HCT116 (cell line): Measurements from ENCODE around the gene ZNF575. TPM values are rescaled to one million over a fixed set of nuclear protein-coding genes. Genes with fewer than 3 reads are reported as not detected.
A peak's percentile ranks its signal among the peaks of the same experiment; 100 is the strongest.

Experiments
- ATAC-seq: fragments of 200-7000 bp; cut with Tn5 transposase; 2 replicates; pipeline ENCODE4 v1.9.1; 2020; ENCODE audit warnings: mild to moderate bottlenecking, moderate library complexity
- BruUV-seq: library from RNA; stranded (reverse); fragments of 400-500 nt; replicated peaks from 2 replicates; lab custom pipeline; 2021; lab: Mats Ljungman, UMichigan
- CTCF ChIA-PET: fragments of 300-600 bp; sonication (Branson Sonifier 250); formaldehyde crosslinking; loops from one replicate; lab custom pipeline; 2021; ENCODE audit warnings: antibody characterized with exemption; lab: Charles Lee
- POLR2A ChIA-PET: fragments of 300-600, 350-600 bp; sonication (Branson Sonifier 250); formaldehyde crosslinking; loops from one replicate; lab custom pipeline; 2021; ENCODE audit warnings: antibody characterized with exemption; lab: Charles Lee
- RAD21 ChIA-PET, 2 experiments: fragments of 300-600 bp; sonication (Branson Sonifier 250); formaldehyde crosslinking; loops; one replicate each; lab custom pipeline; 2023; ENCODE audit warnings: low total read pairs in 2 of 2; ENCODE audit not compliant: uncharacterized antibody in 2 of 2, unreplicated experiment in 2 of 2, low non-redundant PET in 1 of 2; lab: Charles Lee
- DNase-seq: peaks from one replicate; pipeline ENCODE4 v3.0.0-alpha.2; 2010; ENCODE audit warnings: low read depth, low spot score
- H2AFZ ChIP-seq: fragments of 200-600 bp; shearing (Covaris generic), sonication (generic); 2 replicates; pipeline ENCODE4 v1.6.1; 2017; ENCODE audit warnings: low read depth, mixed run types, mixed read lengths, antibody characterized with exemption, low read length; ENCODE audit not compliant: poor library complexity, severe bottlenecking
- H3K27ac ChIP-seq: 2 replicates; pipeline ENCODE4 v1.5.1; 2012; ENCODE audit warnings: low read depth, low read length
- H3K27me3 ChIP-seq: fragments of 200-600 bp; sonication (generic); 2 replicates; pipeline ENCODE4 v1.6.1; 2016; ENCODE audit warnings: mixed run types, low read length, mixed read lengths; ENCODE audit not compliant: insufficient read depth
- H3K36me3 ChIP-seq, 2 experiments: fragments of 200-500 bp in 1 of 2; fragments of 200-600 bp in 1 of 2; sonication (Bioruptor generic) in 1 of 2; sonication (generic) in 1 of 2; 2 replicates each; pipeline versions ENCODE4 v1.5.1 to v1.6.1; 2014 to 2016; ENCODE audit warnings: low read length in 2 of 2, inconsistent platforms in 1 of 2, mixed read lengths in 1 of 2, mixed run types in 1 of 2; ENCODE audit not compliant: insufficient read depth in 2 of 2, control insufficient read depth in 1 of 2
- H3K4me1 ChIP-seq, 2 experiments: fragments of 200-600 bp in 1 of 2; sonication (generic) in 1 of 2; 2 replicates each; pipeline versions ENCODE4 v1.5.1 to v1.6.1; 2012 to 2017; ENCODE audit warnings: low read length in 2 of 2, inconsistent platforms in 1 of 2, mild to moderate bottlenecking in 1 of 2, mixed read lengths in 1 of 2, mixed run types in 1 of 2, moderate library complexity in 1 of 2; ENCODE audit not compliant: insufficient read depth in 2 of 2, control insufficient read depth in 1 of 2
- H3K4me2 ChIP-seq: fragments of 200-600 bp; sonication (generic); 2 replicates; pipeline ENCODE4 v1.6.1; 2017; ENCODE audit warnings: mixed run types, low read length, mixed read lengths
- H3K4me3 ChIP-seq, 2 experiments: fragments of 200-600 bp in 1 of 2; sonication (generic) in 1 of 2; replicated peaks in 1 of 2; 2 replicates each; pipeline ENCODE4 v1.5.1; 2011 to 2016; ENCODE audit warnings: low read length in 2 of 2, control low read depth in 1 of 2, low read depth in 1 of 2, mild to moderate bottlenecking in 1 of 2, mixed read lengths in 1 of 2, mixed run types in 1 of 2
- H3K79me2 ChIP-seq: fragments of 200-600 bp; sonication (generic); 2 replicates; pipeline ENCODE4 v1.6.1; 2017; ENCODE audit warnings: mild to moderate bottlenecking, mixed run types, low read length, moderate library complexity, mixed read lengths; ENCODE audit not compliant: insufficient read depth
- H3K9ac ChIP-seq: fragments of 200-600 bp; sonication (generic); 2 replicates; pipeline ENCODE4 v1.6.1; 2016; ENCODE audit warnings: low read length, mixed read lengths
- H3K9me2 ChIP-seq: fragments of 200-600 bp; sonication (generic), shearing (Covaris generic); 2 replicates; pipeline ENCODE4 v1.6.1; 2017; ENCODE audit warnings: mixed run types, mild to moderate bottlenecking, moderate library complexity; ENCODE audit not compliant: insufficient read depth
- H3K9me3 ChIP-seq, 2 experiments: fragments of 200-500 bp in 1 of 2; fragments of 200-600 bp in 1 of 2; sonication (Bioruptor generic) in 1 of 2; sonication (generic) in 1 of 2; 2 replicates each; pipeline ENCODE4 v1.6.1; 2014 to 2017; ENCODE audit warnings: low read length in 2 of 2, mixed read lengths in 2 of 2, inconsistent platforms in 1 of 2, low read depth in 1 of 2, mild to moderate bottlenecking in 1 of 2, mixed run types in 1 of 2, moderate library complexity in 1 of 2; ENCODE audit not compliant: control insufficient read depth in 1 of 2, insufficient read depth in 1 of 2
- H4K20me1 ChIP-seq: fragments of 200-600 bp; sonication (generic), shearing (Covaris generic); 2 replicates; pipeline ENCODE4 v1.6.1; 2017; ENCODE audit warnings: mixed run types, mild to moderate bottlenecking, moderate library complexity; ENCODE audit not compliant: insufficient read depth
- CBX3 ChIP-seq: IDR thresholded peaks from 2 replicates; pipeline ENCODE4 v1.6.1; 2012; ENCODE audit warnings: low read depth
- EZH2phosphoT487 ChIP-seq: fragments of 200-600 bp; IDR thresholded peaks from 2 replicates; pipeline ENCODE4 v1.6.1; 2018; ENCODE audit warnings: antibody characterized with exemption, borderline replicate concordance
- JUND ChIP-seq: IDR thresholded peaks from 2 replicates; pipeline ENCODE4 v1.6.1; 2012
- POLR2AphosphoS5 ChIP-seq: IDR thresholded peaks from 2 replicates; pipeline ENCODE4 v1.6.1; 2011; ENCODE audit warnings: mild to moderate bottlenecking, low read depth, low read length, moderate library complexity
- RAD21 ChIP-seq: IDR thresholded peaks from 2 replicates; pipeline ENCODE4 v1.6.1; 2012; ENCODE audit warnings: low read depth, mild to moderate bottlenecking
- SIN3A ChIP-seq: IDR thresholded peaks from 2 replicates; pipeline ENCODE4 v1.6.1; 2012; ENCODE audit warnings: low read depth
- TCF7L2 ChIP-seq: IDR thresholded peaks from 2 replicates; pipeline ENCODE4 v1.7.0; 2011; ENCODE audit warnings: borderline replicate concordance, inconsistent platforms; ENCODE audit not compliant: insufficient read depth, insufficient read length; ENCODE audit errors: extremely low read depth
- YY1 ChIP-seq: IDR thresholded peaks from 2 replicates; pipeline ENCODE4 v1.6.1; 2011; ENCODE audit warnings: low read length, low read depth, moderate library complexity, mild to moderate bottlenecking; ENCODE audit not compliant: insufficient replicate concordance; ENCODE audit errors: extremely low read depth
- intact Hi-C: fragments of 100-400 bp; cut with micrococcal nuclease; formaldehyde crosslinking; loops from 2 replicates; pipeline ENCODE4 v1.10.0; 2022
- total RNA-seq: library from RNA; stranded (reverse); gene quantifications from one replicate; pipeline ENCODE4 v1.2.1, GENCODE V29; 2021; ENCODE audit not compliant: unreplicated experiment

Gene ZNF575
- total RNA-seq, 1 experiment from 2014 or later, result 1.9 TPM

GRCh38 chr19:43503501-43504425 lies 29.2 kb upstream of the ZNF575 start (continued):
- TF ChIP-seq CBX3 (no peak), YY1 (peak; percentile 78), TCF7L2 (peak; percentile 87), RAD21 (peak; percentile 40), JUND (no peak), SIN3A (no peak)

GRCh38 chr19:43504426-43505185 lies 28.4 kb upstream of the ZNF575 start, which contains the start of gene PHLDB3:
Gene PHLDB3 (minus strand): TSS chr19:43504746. CDS start chr19:43504118, 628 bp downstream.
- BruUV-seq, result no TSS peak
- peaks cover 9 to 20% of the 10 kb centered on the region in 2 experiments; a peak in 3 of 4 replicates for H3K4me1 ChIP-seq
- H3K27me3 ChIP-seq, result no peaks in the 10 kb centered on the region
- H3K9ac ChIP-seq, result peak within 1 kb of the TSS; percentile 83
- no peak for TF ChIP-seq EZH2phosphoT487
- peak; percentile 2; the same call in 1 of the 2 replicates for TF ChIP-seq POLR2AphosphoS5
- peak within 1 kb of the TSS; percentile 68 for H2AFZ ChIP-seq
- ChIA-PET POLR2A (interaction anchor here (0.7 to 1.0 kb wide), 5 partner anchors 14 to 92 kb away, joined by 3 to 4 read pairs (median 3); partner anchors contain the start of genes IRGQ and ZNF576), RAD21 (interaction anchor here (0.6 to 1.3 kb wide), 4 partner anchors 41 to 58 kb away, joined by 3 to 4 read pairs (median 4); no protein-coding TSS in a partner anchor), CTCF (interaction anchor here (1.0 to 2.8 kb wide), 3 partner anchors 15 to 57 kb away, joined by 4 to 20 read pairs (median 6); no protein-coding TSS in a partner anchor)
- H4K20me1 ChIP-seq, result no peaks in the 10 kb centered on the region
- peaks cover 4 to 5% of the 10 kb centered on the region in 2 experiments; a peak in 3 of 4 replicates for H3K36me3 ChIP-seq
- DNase-seq (no peak), ATAC-seq (peak; percentile 63)
- H3K9me2 ChIP-seq, result no peaks in the 10 kb centered on the region
- peak within 1 kb of the TSS; percentile 64 for H3K27ac ChIP-seq
- H3K4me3 ChIP-seq, result peak within 1 kb of the TSS; percentile 84 to 87
- peak within 1 kb of the TSS; percentile 100 for H3K4me2 ChIP-seq
- no peaks in the 10 kb centered on the region for H3K79me2 ChIP-seq
- no peaks in the 10 kb centered on the region for H3K9me3 ChIP-seq
- intact Hi-C loops, result no loop called here
